Peyer's patch (tissue), 4 donors: Measurements from ENCODE around the gene NCOA6.

Experiments
- CTCF ChIP-seq, 6 experiments: fragments of 450-650 bp in 4 of 6; fragments of 200-600 bp in 2 of 6; sonication (generic) in 1 of 6; IDR thresholded peaks; one replicate each; pipeline ENCODE4 v1.5.1; 2017 to 2019; ENCODE audit warnings: antibody characterized with exemption in 6 of 6, mild to moderate bottlenecking in 3 of 6, moderate library complexity in 1 of 6
- POLR2A ChIP-seq, 2 donors: fragments of 450-650 bp; IDR thresholded peaks; one replicate each; pipeline ENCODE4 v1.5.1; 2017; ENCODE audit warnings: antibody characterized with exemption in 2 of 2, mild to moderate bottlenecking in 2 of 2, moderate library complexity in 2 of 2

- TF ChIP-seq CTCF (IDR thresholded peaks at IDR 0.05): no peak
- no peak for TF ChIP-seq POLR2A (IDR thresholded peaks at IDR 0.05)
Observed at GRCh38 chr20:34720266-34720665, 105.2 kb downstream of the NCOA6 start.
